Measurements from ENCODE around the gene TLCD5.

Gene TLCD5

GRCh38 chr11:120337355-120338106, 12.4 kb downstream of the TLCD5 start:
- Histone ChIP-seq H3K9me2 (ENCODE audit: low read depth, low read length) (no peaks in the 10 kb centered on the region), H3K27me3 (ENCODE audit: insufficient read depth, low read length) (peaks cover 3% of the 10 kb centered on the region; the same call in 1 of the 2 replicates), H3K9me3 (ENCODE audit: low read length) (no peaks in the 10 kb centered on the region), H3F3A (ENCODE audit: insufficient read depth, low read length) (peaks cover 6% of the 10 kb centered on the region; the same call in 1 of the 2 replicates), H3K4me3 (ENCODE audit: low read depth, low read length, poor library complexity, severe bottlenecking) (peak overlapping the region; percentile 85), H3K79me2 (ENCODE audit: insufficient read depth, low read length) (no peaks in the 10 kb centered on the region), H3K4me1 (ENCODE audit: insufficient read depth, low read length, severe bottlenecking) (peaks cover 37% of the 10 kb centered on the region), H3K4me2 (ENCODE audit: low read length) (peak overlapping the region; percentile 93), H3K9ac (ENCODE audit: low read length) (peak overlapping the region; percentile 85; the same call in 1 of the 2 replicates), H2AFZ (ENCODE audit: low read length) (no peak overlapping the region), H3K27ac (ENCODE audit: low read depth, low read length, poor library complexity, severe bottlenecking) (no peak overlapping the region), H3K36me3 (ENCODE audit: insufficient read depth, low read length) (no peaks in the 10 kb centered on the region; the same call in 1 of the 2 replicates), H4K20me1 (ENCODE audit: insufficient read depth, low read length) (no peaks in the 10 kb centered on the region)
- TF ChIP-seq CTCF (IDR thresholded peaks at IDR 0.05; ENCODE audit: low read length) = no peak
- no peak for TF ChIP-seq EZH2 (IDR thresholded peaks at IDR 0.05; ENCODE audit: borderline replicate concordance, low read length)

GRCh38 chr11:120338107-120338933, 13.2 kb downstream of the TLCD5 start:
- no peak overlapping the region for H3K9ac ChIP-seq (ENCODE audit: low read length)
- H3K79me2 ChIP-seq (ENCODE audit: insufficient read depth, low read length) = no peaks in the 10 kb centered on the region
- H3K9me2 ChIP-seq (ENCODE audit: low read depth, low read length) = no peaks in the 10 kb centered on the region
- no peaks in the 10 kb centered on the region; the same call in 1 of the 2 replicates for H3K36me3 ChIP-seq (ENCODE audit: insufficient read depth, low read length)
- H3K9me3 ChIP-seq (ENCODE audit: low read length) = 0 out of 2 replicates have a peak, but pooled peaks cover 3% of the 10 kb centered on the region
- H3F3A ChIP-seq (ENCODE audit: insufficient read depth, low read length) = peaks cover 6% of the 10 kb centered on the region; the same call in 1 of the 2 replicates
- peaks cover 7% of the 10 kb centered on the region; the same call in 1 of the 2 replicates for H3K27me3 ChIP-seq (ENCODE audit: insufficient read depth, low read length)
- peaks cover 32% of the 10 kb centered on the region for H3K4me1 ChIP-seq (ENCODE audit: insufficient read depth, low read length, severe bottlenecking)
- no peak overlapping the region for H3K27ac ChIP-seq (ENCODE audit: low read depth, low read length, poor library complexity, severe bottlenecking)
- H4K20me1 ChIP-seq (ENCODE audit: insufficient read depth, low read length) = no peaks in the 10 kb centered on the region
- no peak for TF ChIP-seq CTCF (IDR thresholded peaks at IDR 0.05; ENCODE audit: low read length)
- H3K4me3 ChIP-seq (ENCODE audit: low read depth, low read length, poor library complexity, severe bottlenecking) = peak overlapping the region; percentile 85
- H2AFZ ChIP-seq (ENCODE audit: low read length) = no peak overlapping the region
- peak overlapping the region; percentile 93 for H3K4me2 ChIP-seq (ENCODE audit: low read length)

- Histone ChIP-seq H3K4me3 (ENCODE audit: low read depth, low read length, poor library complexity, severe bottlenecking) (no peak overlapping the region), H3K36me3 (ENCODE audit: insufficient read depth, low read length) (no peaks in the 10 kb centered on the region; the same call in 1 of the 2 replicates), H2AFZ (ENCODE audit: low read length) (no peak overlapping the region), H3K4me2 (ENCODE audit: low read length) (no peak overlapping the region), H3K9me2 (ENCODE audit: low read depth, low read length) (no peaks in the 10 kb centered on the region), H3F3A (ENCODE audit: insufficient read depth, low read length) (peaks cover 6% of the 10 kb centered on the region; the same call in 1 of the 2 replicates), H3K4me1 (ENCODE audit: insufficient read depth, low read length, severe bottlenecking) (peaks cover 28% of the 10 kb centered on the region), H3K9ac (ENCODE audit: low read length) (no peak overlapping the region), H3K9me3 (ENCODE audit: low read length) (0 out of 2 replicates have a peak, but pooled peaks cover 3% of the 10 kb centered on the region), H3K27ac (ENCODE audit: low read depth, low read length, poor library complexity, severe bottlenecking) (no peak overlapping the region), H3K79me2 (ENCODE audit: insufficient read depth, low read length) (no peaks in the 10 kb centered on the region), H4K20me1 (ENCODE audit: insufficient read depth, low read length) (no peaks in the 10 kb centered on the region), H3K27me3 (ENCODE audit: insufficient read depth, low read length) (peaks cover 7% of the 10 kb centered on the region; the same call in 1 of the 2 replicates)
- no peak for TF ChIP-seq CTCF (IDR thresholded peaks at IDR 0.05; ENCODE audit: low read length)
- no peak for TF ChIP-seq EZH2 (IDR thresholded peaks at IDR 0.05; ENCODE audit: borderline replicate concordance, low read length)
Measured at GRCh38 chr11:120339394-120339890, 14.3 kb downstream of the TLCD5 start.

Measured in OCI-LY1 (cell line).